CD1c-positive myeloid dendritic cell (primary cell): ENCODE measurements around the gene UFSP1.
A peak's percentile ranks its signal among the peaks of the same experiment; 100 is the strongest.

Experiments used
- DNase-seq: peaks from one replicate; pipeline ENCODE4 v3.0.0-alpha.2; 2016; ENCODE audit errors: extremely low spot score

Gene UFSP1

GRCh38 chr7:100882201-100882600 lies 7.3 kb downstream of the UFSP1 start:
- DNase-seq, result no peak

DNA sequence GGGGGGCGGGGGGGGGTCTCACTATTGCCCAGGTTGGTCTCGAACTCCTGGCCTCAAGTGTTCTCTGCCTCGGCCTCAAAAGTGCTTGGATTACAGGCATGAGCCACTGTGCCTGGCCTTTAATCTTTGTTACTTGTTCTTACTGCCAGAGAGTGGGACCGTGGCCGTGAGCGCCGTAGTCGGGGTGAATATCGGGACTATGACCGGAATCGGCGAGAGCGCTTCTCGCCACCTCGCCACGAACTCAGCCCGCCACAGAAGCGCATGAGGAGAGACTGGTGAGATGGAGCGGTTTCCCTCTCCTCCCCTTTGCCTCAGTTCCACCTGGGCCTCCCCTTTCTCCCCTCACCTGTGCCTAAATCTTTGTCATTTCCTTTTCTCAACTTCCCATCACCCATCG lies 8.4 kb downstream of the UFSP1 start:
- no peak for DNase-seq

- DNase-seq, result no peak
Measured at GRCh38 chr7:100880645-100881044, 8.9 kb downstream of the UFSP1 start.

- DNase-seq, result no peak
Measured at GRCh38 chr7:100879685-100880261, 9.7 kb downstream of the UFSP1 start.

DNA sequence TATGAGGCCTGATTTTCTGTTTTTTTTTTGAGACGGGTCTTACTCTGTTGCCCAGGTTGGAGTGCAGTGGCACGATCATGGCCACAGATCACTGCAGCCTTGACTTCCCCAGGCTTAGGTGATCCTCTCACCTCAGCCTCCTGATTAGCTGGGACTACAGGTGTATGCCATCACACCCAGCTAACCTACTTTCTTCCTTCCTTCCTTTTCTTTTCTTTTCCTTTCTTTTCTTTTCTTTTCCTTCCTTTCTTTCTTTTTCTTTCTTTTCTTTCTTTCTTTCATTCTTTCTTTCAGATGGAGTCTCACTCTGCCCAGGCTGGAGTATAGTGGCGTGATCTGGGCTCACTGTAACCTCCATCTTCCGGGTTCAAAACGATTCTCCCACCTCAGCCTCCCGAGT lies 10.8 kb downstream of the UFSP1 start:
- DNase-seq, result no peak

DNA sequence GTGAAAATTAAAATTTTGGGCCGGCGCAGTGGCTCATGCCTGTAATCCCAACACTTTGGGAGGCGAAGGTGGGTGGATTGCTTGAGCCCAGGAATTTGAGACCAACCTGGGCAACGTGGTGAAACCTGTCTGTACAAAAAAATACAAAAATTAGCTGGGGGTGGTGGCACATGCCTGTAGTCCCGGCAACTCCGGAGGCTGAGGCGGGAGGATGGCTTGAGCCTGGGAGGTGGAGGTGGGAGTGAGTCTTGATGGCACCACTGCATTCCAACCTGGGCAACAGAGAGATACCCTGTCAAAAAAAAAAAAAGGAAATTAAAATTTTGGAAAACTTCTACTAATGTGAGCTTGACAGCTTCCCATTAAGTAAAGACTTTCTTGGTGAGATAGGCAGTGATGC lies 11.5 kb downstream of the UFSP1 start:
- no peak for DNase-seq

DNA sequence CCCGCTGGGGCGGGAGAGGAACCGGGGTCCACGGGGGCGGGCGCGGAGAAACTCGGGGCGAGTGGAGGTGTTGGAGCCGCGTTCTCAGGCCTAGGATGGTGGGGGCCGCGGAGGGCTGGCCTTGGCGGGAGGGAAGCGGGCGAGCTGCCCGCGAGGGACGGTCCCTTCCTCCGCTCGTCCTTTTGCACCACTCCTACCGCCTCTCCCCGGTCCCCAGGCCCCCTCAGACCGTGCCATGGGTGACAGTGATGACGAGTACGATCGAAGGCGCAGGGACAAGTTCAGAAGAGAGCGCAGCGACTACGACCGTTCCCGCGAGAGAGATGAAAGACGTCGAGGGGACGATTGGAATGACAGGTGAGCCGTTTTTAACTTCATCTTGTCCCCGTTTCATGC lies 14.2 kb downstream of the UFSP1 start:
- peak; percentile 34 for DNase-seq

- DNase-seq, result peak; percentile 99
Measured at GRCh38 chr7:100874577-100875355, 14.7 kb downstream of the UFSP1 start, which contains the start of gene SRRT. Gene SRRT, plus strand, starts transcription at chr7:100875103. Its CDS starts 488 bp downstream, at chr7:100875591.

DNA sequence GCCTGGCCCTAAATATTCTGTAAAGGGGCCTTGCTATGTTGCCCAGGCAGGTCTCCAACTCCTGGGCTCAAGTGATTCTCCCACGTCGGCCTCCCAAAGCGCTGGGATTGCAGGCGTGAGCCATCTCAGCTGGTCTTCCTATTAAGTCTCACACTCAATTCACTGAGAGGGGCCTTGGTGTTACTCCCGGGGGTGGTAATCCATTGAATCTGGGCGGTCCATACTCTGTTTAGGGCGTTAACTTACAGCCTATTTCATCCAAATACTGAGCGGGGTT lies 15.3 kb downstream of the UFSP1 start:
- no peak for DNase-seq

GRCh38 chr7:100873599-100874299 lies 15.8 kb downstream of the UFSP1 start:
- DNase-seq, result no peak

GRCh38 chr7:100867776-100868485 lies 21.6 kb downstream of the UFSP1 start:
- DNase-seq, result no peak

DNA sequence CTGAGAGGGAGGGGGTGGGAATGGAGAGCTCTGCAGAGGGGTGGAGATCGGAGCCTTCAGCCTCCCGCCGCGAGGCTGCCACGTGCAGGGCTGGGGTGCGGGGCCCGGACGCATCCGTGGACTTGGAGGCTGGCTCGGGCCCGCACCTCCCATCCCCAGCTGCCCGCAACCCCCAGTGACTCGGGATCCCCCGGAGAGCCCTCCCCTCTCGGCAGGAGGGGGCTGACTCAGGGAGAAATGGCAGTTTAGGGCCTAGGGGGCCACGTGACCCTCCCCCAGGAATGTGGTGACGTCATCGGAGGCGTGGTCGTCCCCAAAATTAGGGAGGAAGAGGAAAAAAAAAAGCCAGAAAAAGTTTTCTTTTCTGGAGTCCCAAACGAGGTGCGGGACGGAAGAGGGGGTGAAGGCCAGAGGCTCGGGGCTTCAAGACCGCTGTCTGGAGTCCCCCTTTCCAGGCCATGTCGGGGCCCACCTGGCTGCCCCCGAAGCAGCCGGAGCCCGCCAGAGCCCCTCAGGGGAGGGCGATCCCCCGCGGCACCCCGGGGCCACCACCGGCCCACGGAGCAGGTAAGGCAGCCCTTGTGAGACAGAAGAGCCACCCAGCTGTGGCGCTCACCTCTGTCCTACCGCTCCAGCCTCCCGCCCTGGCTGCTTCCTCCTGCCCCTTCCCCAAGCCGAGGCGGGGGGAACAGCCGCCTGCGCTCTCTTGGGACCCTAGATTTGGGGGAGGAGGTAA lies 22.3 kb downstream of the UFSP1 start, which contains the start of gene TRIP6:
TSS of gene TRIP6 (plus strand) at position 348 of the 736 bp plus-strand sequence. CDS start at position 459, 111 bp downstream.
- DNase-seq, result peak; percentile 88

DNA sequence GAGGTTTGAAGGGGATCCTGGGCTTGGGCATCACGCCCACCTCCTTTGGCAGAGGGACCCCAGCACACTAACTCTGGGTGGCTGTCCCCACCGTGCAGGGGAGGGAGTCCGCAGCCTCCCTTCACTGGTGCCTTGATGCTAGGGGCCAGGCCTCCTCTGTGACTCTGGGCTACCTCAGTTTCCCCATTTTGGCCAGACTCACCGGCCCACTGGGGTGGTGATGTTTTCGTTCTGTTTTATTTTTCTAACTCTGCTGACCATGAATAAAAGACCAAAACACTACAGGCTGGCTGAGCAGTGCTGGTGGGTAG lies 22.8 kb downstream of the UFSP1 start:
- no peak for DNase-seq

DNA sequence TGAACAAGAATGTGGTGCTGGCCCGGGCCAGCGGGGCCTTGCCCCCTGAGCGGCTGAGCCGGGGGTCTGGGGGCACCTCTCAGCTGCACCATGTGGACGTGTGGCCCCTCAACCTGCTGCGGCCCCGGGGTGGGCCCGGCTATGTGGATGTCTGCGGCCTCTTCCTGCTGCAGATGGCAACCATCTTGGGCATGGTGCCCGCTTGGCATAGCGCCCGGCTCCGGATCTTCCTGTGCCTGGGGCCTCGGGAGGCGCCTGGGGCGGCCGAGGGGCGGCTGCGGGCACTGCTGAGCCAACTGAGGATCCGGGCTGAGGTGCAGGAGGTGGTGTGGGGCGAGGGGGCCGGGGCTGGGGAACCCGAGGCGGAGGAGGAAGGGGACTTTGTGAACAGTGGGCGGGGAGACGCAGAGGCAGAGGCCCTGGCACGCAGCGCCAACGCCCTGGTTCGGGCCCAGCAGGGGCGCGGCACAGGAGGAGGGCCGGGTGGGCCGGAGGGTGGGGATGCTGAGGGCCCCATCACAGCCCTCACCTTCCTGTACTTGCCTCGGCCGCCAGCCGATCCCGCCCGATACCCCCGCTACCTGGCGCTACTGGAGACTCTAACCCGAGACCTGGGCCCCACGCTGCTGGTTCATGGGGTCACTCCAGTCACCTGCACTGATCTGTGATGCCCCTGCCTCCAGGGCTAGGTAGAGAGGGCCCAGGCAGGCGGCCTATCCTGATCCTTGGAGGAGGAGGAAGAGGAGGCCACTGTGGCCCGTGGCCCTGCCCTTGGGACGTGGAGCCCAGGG lies 23.4 kb downstream of the UFSP1 start:
- peak; percentile 51 for DNase-seq

DNA sequence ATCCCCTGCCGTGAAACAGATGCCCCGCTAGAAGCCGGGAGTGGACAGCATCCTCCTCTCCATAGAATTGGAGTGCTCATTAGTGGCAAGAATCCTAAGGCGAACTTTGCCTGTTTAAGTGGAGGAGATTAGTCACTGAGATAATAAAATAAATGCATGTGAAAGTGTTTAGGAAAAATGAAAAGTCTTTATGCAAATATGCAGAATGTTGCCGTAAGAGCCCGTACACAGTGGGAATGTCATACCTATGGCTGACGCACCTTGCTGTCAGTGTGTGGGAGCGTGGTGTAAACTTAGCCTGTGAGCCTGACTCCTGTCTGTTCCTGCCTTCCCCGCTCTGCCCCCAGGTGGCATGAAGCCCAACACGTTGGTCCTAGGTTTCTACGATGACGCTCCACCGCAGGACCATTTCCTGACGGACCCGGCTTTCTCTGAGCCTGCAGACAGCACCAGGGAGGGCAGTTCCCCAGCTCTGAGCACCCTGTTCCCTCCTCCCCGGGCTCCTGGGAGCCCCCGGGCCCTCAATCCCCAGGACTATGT lies 24.1 kb downstream of the UFSP1 start:
- no peak for DNase-seq

DNA sequence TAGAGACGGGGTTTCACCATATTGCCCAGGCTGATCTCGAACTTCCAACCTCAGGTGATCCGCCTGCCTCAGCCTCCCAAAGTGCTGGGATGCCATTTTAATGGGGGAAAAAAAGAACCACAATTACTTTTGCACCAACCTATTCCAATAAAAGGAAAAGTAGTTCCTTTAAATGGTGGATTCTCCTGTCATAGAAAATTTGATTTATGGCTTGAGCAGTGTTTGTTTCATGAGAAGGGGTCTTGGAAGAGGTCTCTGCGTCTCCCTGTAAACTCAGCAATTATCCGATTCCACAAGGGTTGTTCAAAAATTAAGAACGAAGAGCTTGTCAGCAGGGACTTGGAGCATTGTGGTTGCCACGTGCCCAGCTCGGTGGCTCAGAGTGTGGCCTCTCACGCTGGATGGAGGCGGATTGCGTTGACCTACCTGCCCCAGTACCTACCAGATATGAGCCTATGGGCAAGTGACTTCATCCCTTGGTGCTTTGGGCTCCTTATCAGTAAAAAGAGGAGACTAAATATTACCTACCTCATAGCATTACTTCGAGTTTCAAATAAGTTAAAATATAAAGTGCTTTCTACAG lies 25.2 kb downstream of the UFSP1 start:
- DNase-seq, result no peak

GRCh38 chr7:100863406-100863950 lies 26.0 kb downstream of the UFSP1 start:
- no peak for DNase-seq

GRCh38 chr7:100861616-100861985 lies 27.9 kb downstream of the UFSP1 start:
- DNase-seq, result no peak

DNA sequence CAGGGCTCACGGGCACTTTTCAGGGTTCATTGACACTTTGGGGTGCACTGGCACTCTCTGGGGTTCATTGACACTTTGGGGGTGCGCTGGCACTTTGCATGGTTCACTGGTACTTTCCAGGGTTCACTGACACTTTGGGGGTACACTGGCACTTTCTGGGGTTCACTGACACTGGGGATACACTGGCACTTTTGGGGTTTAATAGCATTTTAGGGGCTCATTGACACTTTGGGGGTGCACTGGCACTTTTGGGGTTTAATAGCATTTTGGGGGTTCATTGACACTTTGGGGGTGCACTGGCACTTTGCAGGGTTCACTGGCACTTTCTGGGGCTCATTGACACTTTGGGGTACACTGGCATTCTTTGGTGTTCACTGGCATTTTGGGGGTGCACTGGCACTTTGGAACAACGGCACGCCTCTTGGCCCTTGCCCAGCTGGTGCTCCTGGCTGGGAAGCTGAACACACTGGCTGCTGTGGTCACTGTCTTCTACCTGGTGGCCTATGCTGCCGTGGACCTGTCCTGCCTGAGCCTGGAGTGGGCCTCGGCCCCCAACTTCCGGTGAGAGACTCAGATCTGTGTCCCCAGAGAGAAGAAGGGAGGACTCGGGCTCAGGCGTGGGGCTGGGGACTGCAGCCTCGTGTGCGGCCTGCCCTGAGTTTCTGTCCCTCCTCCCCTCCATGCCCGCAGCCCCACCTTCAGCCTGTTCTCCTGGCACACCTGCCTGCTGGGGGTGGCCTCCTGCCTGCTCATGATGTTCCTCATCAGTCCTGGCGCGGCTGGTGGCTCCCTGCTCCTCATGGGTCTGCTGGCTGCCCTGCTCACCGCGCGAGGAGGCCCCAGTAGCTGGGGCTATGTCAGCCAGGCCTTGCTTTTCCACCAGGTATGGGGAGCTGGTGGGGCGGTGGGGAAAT lies 28.6 kb downstream of the UFSP1 start:
- no peak for DNase-seq
